Muscle of leg (tissue), 11 donors: ENCODE data around the gene SPINT3. TPM values are rescaled to one million over a fixed set of nuclear protein-coding genes. Genes with fewer than 3 reads are reported as not detected.

Source experiments
- DNase-seq: peaks from one replicate; pipeline ENCODE4 v3.0.0; 2013
- H3K27ac ChIP-seq: one replicate; pipeline ENCODE4 v1.5.1; 2013; ENCODE audit warnings: mild to moderate bottlenecking, low read length, control low read depth
- H3K27me3 ChIP-seq: one replicate; pipeline ENCODE4 v1.6.1; 2013; ENCODE audit warnings: low read length; ENCODE audit not compliant: control insufficient read depth, insufficient read depth
- H3K36me3 ChIP-seq: one replicate; pipeline ENCODE4 v1.6.1; 2013; ENCODE audit warnings: low read length; ENCODE audit not compliant: control insufficient read depth, insufficient read depth
- H3K4me1 ChIP-seq: one replicate; pipeline ENCODE4 v1.6.1; 2013; ENCODE audit warnings: low read length; ENCODE audit not compliant: control insufficient read depth, insufficient read depth
- H3K4me3 ChIP-seq: one replicate; pipeline ENCODE4 v1.5.1; 2013; ENCODE audit warnings: low read length, control low read depth
- H3K9me3 ChIP-seq: replicated peaks from 2 replicates; pipeline ENCODE4 v1.6.1; 2013; ENCODE audit warnings: low read depth, low read length; ENCODE audit not compliant: control insufficient read depth
- WGBS: methylation state at CpG from one replicate; pipeline ENCODE4 v1.1.5; 2013; ENCODE audit warnings: missing lambda C conversion rate; ENCODE audit not compliant: insufficient coverage; 5-methylcytosine and 5-hydroxymethylcytosine counted together
- polyA plus RNA-seq, 8 donors: library from polyadenylated mRNA; unstranded; fragments of 120-200 nt; gene quantifications; one replicate each; pipeline versions ENCODE4 v1.2.1 to v1.2.3, GENCODE V29; 2013; ENCODE audit warnings: inconsistent platforms in 1 of 8, low replicate concordance in 1 of 8; ENCODE audit not compliant: insufficient read length in 8 of 8, insufficient read depth in 1 of 8
- total RNA-seq: library from RNA; stranded (reverse); fragments of 120-200 nt; gene quantifications from one replicate; pipeline ENCODE4 v1.2.4, GENCODE V29; 2013

Gene SPINT3
- total and polyA plus RNA-seq, 9 donors: not detected

GRCh38 chr20:45538209-45538799 is 22.9 kb upstream of the SPINT3 start:
- Histone ChIP-seq H3K27ac (no peak overlapping the region), H3K4me3 (no peak overlapping the region), H3K36me3 (no peaks in the 10 kb centered on the region), H3K27me3 (peaks cover 5% of the 10 kb centered on the region), H3K4me1 (no peaks in the 10 kb centered on the region), H3K9me3 (no peaks in the 10 kb centered on the region)
- 52% methylated on average over 5 of the region's 7 CpGs for WGBS
- DNase-seq: no peak

- WGBS: no CpG with 5 or more reads among the region's 4 CpGs
Measured at GRCh38 chr20:45527294-45527693, 11.9 kb upstream of the SPINT3 start.

GRCh38 chr20:45523821-45524220 is 8.4 kb upstream of the SPINT3 start:
- no peak overlapping the region for H3K27ac ChIP-seq
- no peaks in the 10 kb centered on the region for H3K9me3 ChIP-seq
- H3K27me3 ChIP-seq: no peaks in the 10 kb centered on the region
- no peaks in the 10 kb centered on the region for H3K36me3 ChIP-seq
- no CpG with 5 or more reads among the region's 1 CpG for WGBS
- DNase-seq: no peak
- H3K4me3 ChIP-seq: no peak overlapping the region
- H3K4me1 ChIP-seq: no peaks in the 10 kb centered on the region

More at GRCh38 chr20:45527294-45527693, 11.9 kb upstream of the SPINT3 start:
- H3K9me3 ChIP-seq: no peaks in the 10 kb centered on the region
- no peak overlapping the region for H3K4me3 ChIP-seq
- no peaks in the 10 kb centered on the region for H3K27me3 ChIP-seq
- no peaks in the 10 kb centered on the region for H3K4me1 ChIP-seq
- no peak overlapping the region for H3K27ac ChIP-seq
- H3K36me3 ChIP-seq: no peaks in the 10 kb centered on the region
- no peak for DNase-seq

GRCh38 chr20:45518282-45518681 is 2.9 kb upstream of the SPINT3 start:
- no peaks in the 10 kb centered on the region for H3K27me3 ChIP-seq
- H3K36me3 ChIP-seq: no peaks in the 10 kb centered on the region
- H3K4me1 ChIP-seq: no peaks in the 10 kb centered on the region
- no peak overlapping the region for H3K27ac ChIP-seq
- 25% methylated on average over 1 of the region's 2 CpGs for WGBS
- no peaks in the 10 kb centered on the region for H3K9me3 ChIP-seq
- no peak overlapping the region for H3K4me3 ChIP-seq
- DNase-seq: no peak

GRCh38 chr20:45510242-45510862 is 5.1 kb downstream of the SPINT3 start:
- WGBS: 62% methylated on average over 3 of the region's 5 CpGs
- Histone ChIP-seq H3K36me3 (no peaks in the 10 kb centered on the region), H3K4me1 (no peaks in the 10 kb centered on the region), H3K27me3 (no peaks in the 10 kb centered on the region), H3K27ac (no peak overlapping the region), H3K9me3 (no peaks in the 10 kb centered on the region), H3K4me3 (no peak overlapping the region)
- no peak for DNase-seq

- Histone ChIP-seq H3K4me3 (no peak overlapping the region), H3K27ac (no peak overlapping the region), H3K9me3 (no peaks in the 10 kb centered on the region), H3K36me3 (no peaks in the 10 kb centered on the region), H3K4me1 (no peaks in the 10 kb centered on the region), H3K27me3 (peaks cover 2% of the 10 kb centered on the region)
- DNase-seq: no peak
- 93% methylated on average over 4 of the region's 4 CpGs for WGBS
Measured at GRCh38 chr20:45509091-45509490, 6.3 kb downstream of the SPINT3 start.

- no peak overlapping the region for H3K4me3 ChIP-seq
- no peak overlapping the region for H3K27ac ChIP-seq
- H3K36me3 ChIP-seq: no peaks in the 10 kb centered on the region
- WGBS: 49% methylated on average over 5 of the region's 7 CpGs
- H3K9me3 ChIP-seq: no peaks in the 10 kb centered on the region
- peaks cover 2% of the 10 kb centered on the region for H3K27me3 ChIP-seq
- no peak for DNase-seq
- H3K4me1 ChIP-seq: no peaks in the 10 kb centered on the region
Measured at GRCh38 chr20:45508068-45508886, 7.1 kb downstream of the SPINT3 start.

GRCh38 chr20:45507011-45507820 is 8.2 kb downstream of the SPINT3 start:
- Histone ChIP-seq H3K4me3 (no peak overlapping the region), H3K4me1 (no peaks in the 10 kb centered on the region), H3K9me3 (no peaks in the 10 kb centered on the region), H3K36me3 (no peaks in the 10 kb centered on the region), H3K27me3 (peaks cover 2% of the 10 kb centered on the region), H3K27ac (no peak overlapping the region)
- 88% methylated on average over 3 of the region's 5 CpGs for WGBS
- DNase-seq: no peak

- Histone ChIP-seq H3K4me3 (no peak overlapping the region), H3K27me3 (peaks cover 2% of the 10 kb centered on the region)
- WGBS: 67% methylated on average over 1 of the region's 2 CpGs
Measured at GRCh38 chr20:45506398-45506797, 9.0 kb downstream of the SPINT3 start.

GRCh38 chr20:45503403-45503802 is 12.0 kb downstream of the SPINT3 start:
- no CpG with 5 or more reads among the region's 2 CpGs for WGBS
- DNase-seq: no peak
- Histone ChIP-seq H3K9me3 (no peaks in the 10 kb centered on the region), H3K27me3 (peaks cover 7% of the 10 kb centered on the region), H3K36me3 (no peaks in the 10 kb centered on the region), H3K4me3 (no peak overlapping the region), H3K27ac (no peak overlapping the region), H3K4me1 (no peaks in the 10 kb centered on the region)

More at GRCh38 chr20:45506398-45506797, 9.0 kb downstream of the SPINT3 start:
- no peak for DNase-seq
- Histone ChIP-seq H3K9me3 (no peaks in the 10 kb centered on the region), H3K4me1 (no peaks in the 10 kb centered on the region), H3K27ac (no peak overlapping the region), H3K36me3 (no peaks in the 10 kb centered on the region)
